ENCODE data around the gene ZNF598.
"Not testable (repeated sequence)": the region's sequence is repeated elsewhere in the genome, so short reads cannot be mapped to it uniquely, and the experiment has no call there.

ZNF598 gene

GRCh38 chr16:2015117-2015946, 5.7 kb upstream of the ZNF598 start:
- TF ChIP-seq, protein P1, sequence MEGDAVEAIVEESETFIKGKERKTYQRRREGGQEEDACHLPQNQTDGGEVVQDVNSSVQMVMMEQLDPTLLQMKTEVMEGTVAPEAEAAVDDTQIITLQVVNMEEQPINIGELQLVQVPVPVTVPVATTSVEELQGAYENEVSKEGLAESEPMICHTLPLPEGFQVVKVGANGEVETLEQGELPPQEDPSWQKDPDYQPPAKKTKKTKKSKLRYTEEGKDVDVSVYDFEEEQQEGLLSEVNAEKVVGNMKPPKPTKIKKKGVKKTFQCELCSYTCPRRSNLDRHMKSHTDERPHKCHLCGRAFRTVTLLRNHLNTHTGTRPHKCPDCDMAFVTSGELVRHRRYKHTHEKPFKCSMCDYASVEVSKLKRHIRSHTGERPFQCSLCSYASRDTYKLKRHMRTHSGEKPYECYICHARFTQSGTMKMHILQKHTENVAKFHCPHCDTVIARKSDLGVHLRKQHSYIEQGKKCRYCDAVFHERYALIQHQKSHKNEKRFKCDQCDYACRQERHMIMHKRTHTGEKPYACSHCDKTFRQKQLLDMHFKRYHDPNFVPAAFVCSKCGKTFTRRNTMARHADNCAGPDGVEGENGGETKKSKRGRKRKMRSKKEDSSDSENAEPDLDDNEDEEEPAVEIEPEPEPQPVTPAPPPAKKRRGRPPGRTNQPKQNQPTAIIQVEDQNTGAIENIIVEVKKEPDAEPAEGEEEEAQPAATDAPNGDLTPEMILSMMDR (IDR thresholded peaks at IDR 0.05; ENCODE audit: low read depth, low read length, missing control alignments) = no peak
- in situ Hi-C loops (cut with HindIII; ENCODE audit: low sequenced_read_pairs) = no loop called here
- no peak overlapping the region for H3K4me3 ChIP-seq (ENCODE audit: low read depth, low read length)
- no peak for DNase-seq (ENCODE audit: low read depth)

GRCh38 chr16:2013527-2013926, 3.9 kb upstream of the ZNF598 start:
- no peak overlapping the region for H3K4me3 ChIP-seq (ENCODE audit: low read depth, low read length)
- TF ChIP-seq, protein P1 (IDR thresholded peaks at IDR 0.05; ENCODE audit: low read depth, low read length, missing control alignments) = no peak
- in situ Hi-C loops (cut with HindIII; ENCODE audit: low sequenced_read_pairs) = no loop called here
- DNase-seq (ENCODE audit: low read depth) = no peak

- DNase-seq (ENCODE audit: low read depth); H3K4me3 ChIP-seq (ENCODE audit: low read depth, low read length); in situ Hi-C loops (cut with HindIII; ENCODE audit: low sequenced_read_pairs): not testable (repeated sequence)
Measured at GRCh38 chr16:2011726-2012125, 2.1 kb upstream of the ZNF598 start.

- H3K4me3 ChIP-seq (ENCODE audit: low read depth, low read length) = peak overlapping the region; percentile 64
- in situ Hi-C loops (cut with HindIII; ENCODE audit: low sequenced_read_pairs) = no loop called here
- TF ChIP-seq, protein P1 (IDR thresholded peaks at IDR 0.05; ENCODE audit: low read depth, low read length, missing control alignments) = no peak
- DNase-seq (ENCODE audit: low read depth) = no peak
Measured at GRCh38 chr16:2009164-2009711, 383 bp downstream of the ZNF598 start.

- TF ChIP-seq, protein P1 (IDR thresholded peaks at IDR 0.05; ENCODE audit: low read depth, low read length, missing control alignments) = no peak
- H3K4me3 ChIP-seq (ENCODE audit: low read depth, low read length) = peak overlapping the region; percentile 64
- no peak for DNase-seq (ENCODE audit: low read depth)
- in situ Hi-C loops (cut with HindIII; ENCODE audit: low sequenced_read_pairs) = no loop called here
Measured at GRCh38 chr16:2008631-2009163, 924 bp downstream of the ZNF598 start.

- no peak for DNase-seq (ENCODE audit: low read depth)
- H3K4me3 ChIP-seq (ENCODE audit: low read depth, low read length) = peak overlapping the region; percentile 64
- in situ Hi-C loops (cut with HindIII; ENCODE audit: low sequenced_read_pairs) = no loop called here
- TF ChIP-seq, protein P1 (IDR thresholded peaks at IDR 0.05; ENCODE audit: low read depth, low read length, missing control alignments) = no peak
Measured at GRCh38 chr16:2008009-2008526, 1.6 kb downstream of the ZNF598 start.

Measured in astrocyte of the cerebellum (primary cell).